Measurements from ENCODE around the gene MAOA.
A peak's percentile ranks its signal among the peaks of the same experiment; 100 is the strongest.
"Not testable (repeated sequence)": the region's sequence is repeated elsewhere in the genome, so short reads cannot be mapped to it uniquely, and the experiment has no call there.

The MAOA gene

DNA sequence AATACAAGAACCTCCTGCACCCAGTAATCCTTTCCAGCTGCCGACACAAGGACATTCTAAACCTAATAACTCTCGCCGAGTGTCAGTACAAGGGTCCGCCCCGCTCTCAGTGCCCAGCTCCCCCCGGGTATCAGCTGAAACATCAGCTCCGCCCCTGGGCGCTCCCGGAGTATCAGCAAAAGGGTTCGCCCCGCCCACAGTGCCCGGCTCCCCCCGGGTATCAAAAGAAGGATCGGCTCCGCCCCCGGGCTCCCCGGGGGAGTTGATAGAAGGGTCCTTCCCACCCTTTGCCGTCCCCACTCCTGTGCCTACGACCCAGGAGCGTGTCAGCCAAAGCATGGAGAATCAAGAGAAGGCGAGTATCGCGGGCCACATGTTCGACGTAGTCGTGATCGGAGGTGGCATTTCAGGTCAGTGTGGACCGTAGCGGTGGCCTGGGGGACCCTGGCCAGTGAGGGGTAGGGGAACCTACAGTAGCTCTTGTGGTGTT lies at the start of gene MAOA:
TSS of gene MAOA (plus strand) at position 295 of the 490 bp plus-strand sequence. CDS start at position 338, 43 bp downstream.
- no peak for DNase-seq (ENCODE audit: low read depth)

DNA sequence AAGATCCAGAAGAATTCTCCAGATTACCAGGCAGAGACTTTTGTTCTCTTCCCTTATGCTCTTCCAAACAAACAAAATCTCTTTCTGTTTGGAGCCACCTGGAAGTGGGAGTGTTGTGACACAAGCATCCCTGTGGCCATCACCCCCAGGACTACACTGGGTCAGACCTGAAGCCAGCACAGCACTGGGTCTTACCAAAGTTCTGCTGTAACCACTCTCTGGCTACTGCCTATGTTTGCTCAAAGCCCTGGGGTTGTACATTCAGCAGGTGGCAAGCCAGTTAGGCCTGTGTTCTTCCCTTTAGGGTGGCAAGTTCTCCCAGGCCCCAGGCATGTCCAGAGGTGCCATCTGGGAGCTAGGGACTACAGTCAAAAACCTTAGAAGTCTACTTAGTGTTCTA lies 43.7 kb upstream of the MAOA start:
- DNase-seq (ENCODE audit: low read depth): no peak

DNA sequence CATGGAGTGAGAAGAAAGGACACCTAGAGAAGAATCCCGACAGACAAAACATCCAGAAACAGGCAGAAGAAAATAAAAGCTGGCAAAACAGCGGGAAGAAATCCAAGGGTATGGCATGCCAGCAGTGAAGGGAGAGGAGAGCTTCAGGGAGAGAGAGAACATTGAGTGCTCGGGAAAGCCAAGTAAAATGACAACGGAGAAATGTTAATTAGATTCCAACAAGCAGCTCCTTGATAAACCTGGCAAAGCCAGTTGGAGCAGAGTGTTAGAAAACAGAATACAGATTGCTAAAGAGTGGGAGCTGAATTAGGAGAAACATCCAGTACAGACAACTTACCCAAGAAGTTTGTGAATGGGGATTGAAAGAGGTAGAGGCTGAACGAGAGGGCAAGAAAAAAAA lies 40.4 kb upstream of the MAOA start:
- no peak for DNase-seq (ENCODE audit: low read depth)

DNA sequence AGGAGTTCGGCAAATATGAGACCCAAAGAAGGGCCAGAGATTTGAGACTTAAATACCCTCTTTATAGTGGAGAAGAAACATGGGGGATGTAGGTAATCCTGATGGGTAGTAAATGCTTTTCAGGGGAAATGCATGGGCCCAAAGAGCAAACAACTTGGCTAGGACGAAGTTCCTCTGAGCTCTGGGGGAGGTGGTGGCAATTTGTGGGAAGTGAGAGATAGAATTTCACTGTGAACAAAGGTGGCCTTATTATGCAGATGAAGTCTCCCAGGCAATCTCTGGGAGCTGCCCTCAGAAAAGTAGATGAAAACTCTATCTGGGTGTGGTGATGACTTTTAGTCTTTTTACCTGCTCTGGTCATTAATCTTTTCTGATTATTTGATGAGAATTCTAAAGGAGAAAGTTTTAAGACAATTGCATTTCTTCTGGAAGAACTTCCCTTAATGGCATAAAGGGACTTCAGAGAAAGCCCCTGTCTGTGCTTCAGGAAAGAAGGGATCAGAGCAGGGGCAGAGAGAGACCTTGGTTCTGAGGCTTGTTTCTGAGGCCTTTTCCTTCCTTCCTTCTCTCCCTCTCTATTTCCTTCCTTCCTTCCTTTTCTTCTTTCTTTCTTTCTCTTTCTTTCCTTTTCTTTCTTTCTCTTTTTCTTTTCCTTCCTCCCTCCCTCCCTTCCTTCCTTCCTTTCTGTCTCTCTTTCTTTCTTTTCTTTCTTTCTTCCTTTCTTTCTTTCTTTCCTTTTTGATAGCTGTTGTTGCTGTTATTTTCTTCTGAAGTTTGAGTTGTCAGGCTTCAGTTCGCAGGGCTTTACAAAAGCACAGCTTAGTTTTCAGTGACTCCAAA lies 37.5 kb upstream of the MAOA start:
- no peak for DNase-seq (ENCODE audit: low read depth)

DNA sequence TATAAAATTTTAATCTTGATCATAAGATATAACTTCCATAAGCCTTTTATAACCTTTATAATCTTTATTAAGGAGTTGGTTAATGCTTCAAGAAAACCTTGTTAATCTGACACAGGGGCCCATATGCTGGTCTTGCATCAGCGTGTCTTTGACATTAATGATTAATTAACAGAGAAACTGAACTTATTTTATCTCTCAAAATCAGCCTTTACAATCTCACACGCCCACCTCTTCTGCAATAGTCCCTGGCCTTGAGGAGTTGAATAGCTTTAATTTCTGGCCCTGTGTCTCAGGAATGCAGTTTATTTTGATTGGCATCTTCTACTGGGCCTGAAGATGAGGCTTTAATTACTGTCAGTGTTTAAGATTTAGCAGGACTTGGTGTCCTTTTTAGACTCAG lies 36.2 kb upstream of the MAOA start:
- not testable (repeated sequence) for DNase-seq (ENCODE audit: low read depth)

DNA sequence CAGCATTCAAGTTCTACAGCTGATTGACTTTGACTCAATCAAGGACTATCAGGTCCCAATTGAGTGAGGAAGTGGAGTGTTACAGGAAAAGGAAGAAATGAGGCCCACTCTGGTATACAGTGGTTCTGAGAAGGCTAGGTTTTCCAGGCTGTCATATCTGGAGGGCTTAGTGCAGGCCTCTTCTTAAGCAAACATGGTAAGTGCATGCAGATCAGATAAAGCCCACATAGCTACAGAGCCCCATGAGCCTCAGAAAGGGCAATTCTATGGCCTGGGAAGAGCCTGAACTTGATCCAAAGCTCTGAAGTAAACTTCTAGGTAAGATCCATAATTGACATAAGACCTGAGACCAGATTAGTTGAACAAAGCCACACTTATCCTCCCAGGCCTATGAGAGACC lies 29.0 kb upstream of the MAOA start:
- DNase-seq (ENCODE audit: low read depth): no peak

DNA sequence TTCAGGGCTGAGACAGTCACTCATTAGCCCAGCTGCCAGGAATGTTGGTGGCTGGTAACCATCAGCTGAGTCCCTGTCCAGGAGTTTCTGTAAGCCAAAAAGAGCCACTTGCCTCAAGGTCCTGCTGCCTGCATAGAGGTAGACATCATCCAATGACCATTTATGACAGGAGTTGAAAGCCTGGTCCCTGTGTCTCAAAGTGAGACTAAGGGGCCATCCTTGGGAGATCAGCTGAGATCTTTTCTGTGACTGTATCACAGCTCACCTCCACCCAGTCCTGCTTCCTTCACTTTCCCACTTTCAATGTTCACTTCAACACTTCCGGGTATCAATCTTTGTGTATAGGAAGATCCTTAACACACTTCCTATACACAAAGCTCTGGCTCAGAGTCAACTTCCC lies 28.4 kb upstream of the MAOA start:
- DNase-seq (ENCODE audit: low read depth): no peak

DNA sequence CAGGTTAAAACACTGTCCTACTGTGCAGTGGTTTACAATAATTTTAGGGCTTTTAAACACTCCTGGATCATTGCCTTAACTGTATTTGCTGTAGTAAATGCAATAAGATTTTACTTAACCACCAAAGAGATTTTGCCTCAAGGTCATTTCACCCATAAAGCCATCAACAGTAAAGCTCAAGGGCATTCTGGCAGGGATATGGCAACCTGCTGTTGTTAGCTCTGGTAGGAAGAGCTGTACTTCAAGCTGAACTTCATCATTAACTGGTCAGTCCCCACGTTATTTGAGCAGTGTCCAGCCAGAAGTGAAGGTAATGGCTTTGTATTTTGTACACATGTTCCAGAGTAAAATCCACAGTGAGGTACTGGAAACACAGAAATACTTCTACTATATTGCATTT lies 26.9 kb upstream of the MAOA start:
- DNase-seq (ENCODE audit: low read depth): no peak

DNA sequence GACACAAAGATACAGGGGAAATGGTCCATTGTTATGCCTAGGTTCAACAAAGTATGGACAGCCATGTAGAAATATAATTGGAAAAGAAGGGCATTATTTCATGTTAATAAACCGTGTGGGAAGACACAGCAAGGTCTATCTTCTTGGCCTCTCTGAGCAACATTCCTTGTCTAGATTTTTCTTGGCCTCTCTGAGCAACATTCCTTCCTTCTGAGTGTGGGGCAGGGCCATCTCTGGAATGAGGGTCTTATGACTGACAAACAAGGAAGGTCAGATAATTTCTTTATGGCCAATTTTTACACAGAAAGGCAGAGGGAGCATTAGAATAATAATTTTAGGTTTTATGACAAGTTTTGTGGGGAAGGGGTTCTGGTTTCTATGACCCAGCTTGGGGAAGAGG lies 24.3 kb upstream of the MAOA start:
- no peak for DNase-seq (ENCODE audit: low read depth)

DNA sequence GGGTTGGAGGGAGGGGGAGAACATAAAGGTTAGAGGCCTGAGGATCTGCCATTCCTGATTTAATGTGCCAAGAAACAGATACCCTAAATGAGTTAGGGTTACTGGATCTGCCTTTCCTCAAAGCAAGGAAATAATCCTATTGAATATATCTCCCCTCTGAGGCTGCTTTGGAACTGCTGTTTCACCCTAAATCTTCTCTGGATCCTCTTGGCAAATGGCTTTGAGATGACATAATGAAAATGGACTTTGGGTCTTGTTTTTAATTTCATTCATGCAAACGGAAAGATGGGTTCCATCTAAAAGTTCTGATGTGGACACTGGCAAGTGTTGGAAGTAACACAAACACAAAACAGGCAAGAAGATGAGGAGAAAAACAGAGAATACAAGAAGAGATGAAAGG lies 23.0 kb upstream of the MAOA start:
- no peak for DNase-seq (ENCODE audit: low read depth)

DNA sequence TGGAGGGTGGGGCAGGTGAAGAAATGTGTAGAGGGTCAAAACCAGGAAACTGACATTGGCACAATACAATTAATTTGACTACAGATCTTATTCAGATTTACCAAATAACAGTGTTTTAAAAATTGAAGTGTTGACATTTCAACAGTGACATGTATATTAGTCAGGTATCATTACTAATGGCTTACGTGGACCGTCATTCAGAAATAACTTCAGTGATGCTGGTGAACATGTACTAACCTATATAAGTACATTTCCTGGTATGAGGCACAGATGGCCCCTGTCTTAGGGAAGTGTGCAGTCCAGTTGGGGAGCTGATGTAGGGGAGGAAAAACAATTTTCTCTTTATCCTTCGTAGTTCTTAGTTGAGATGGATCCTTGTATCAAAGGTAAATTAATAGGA lies 22.3 kb upstream of the MAOA start:
- DNase-seq (ENCODE audit: low read depth): no peak

DNA sequence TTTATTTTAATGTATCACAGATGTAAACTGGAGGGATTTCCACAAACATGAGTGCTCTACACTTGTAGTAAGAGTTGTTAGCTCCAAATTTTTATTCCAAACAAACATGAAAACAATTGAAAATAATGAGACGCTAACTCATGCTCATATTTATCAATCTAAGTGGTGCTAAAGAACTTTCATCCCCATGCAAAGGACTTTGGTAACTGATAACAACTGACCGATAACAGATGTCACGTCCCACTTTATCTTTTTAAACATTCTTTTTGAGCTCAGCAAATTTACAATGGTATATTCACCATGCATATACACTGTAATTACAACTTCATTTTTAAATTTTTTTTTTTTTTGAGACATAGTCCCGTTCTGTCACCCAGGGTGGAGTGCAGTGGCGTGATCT lies 15.6 kb upstream of the MAOA start:
- no peak for DNase-seq (ENCODE audit: low read depth)

DNA sequence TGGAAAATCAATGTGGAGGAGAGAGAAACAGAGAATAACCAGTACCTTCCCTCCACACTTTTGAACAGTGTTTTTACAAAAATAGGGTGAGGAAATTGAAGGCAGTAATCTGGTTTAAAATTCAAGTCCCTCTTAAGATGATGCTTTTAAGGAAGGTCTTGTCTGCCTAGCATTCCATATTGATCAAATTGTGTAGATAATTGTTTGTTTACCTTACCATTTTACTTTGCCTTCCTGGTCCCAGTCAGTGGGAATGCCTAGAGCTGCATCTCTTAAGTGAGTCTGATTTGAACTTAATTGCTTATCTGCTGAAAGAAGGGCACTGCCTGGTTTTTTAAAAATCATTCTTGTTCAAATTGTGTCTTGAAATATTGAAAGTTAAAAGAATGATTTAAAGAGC lies 14.4 kb upstream of the MAOA start:
- DNase-seq (ENCODE audit: low read depth): no peak

DNA sequence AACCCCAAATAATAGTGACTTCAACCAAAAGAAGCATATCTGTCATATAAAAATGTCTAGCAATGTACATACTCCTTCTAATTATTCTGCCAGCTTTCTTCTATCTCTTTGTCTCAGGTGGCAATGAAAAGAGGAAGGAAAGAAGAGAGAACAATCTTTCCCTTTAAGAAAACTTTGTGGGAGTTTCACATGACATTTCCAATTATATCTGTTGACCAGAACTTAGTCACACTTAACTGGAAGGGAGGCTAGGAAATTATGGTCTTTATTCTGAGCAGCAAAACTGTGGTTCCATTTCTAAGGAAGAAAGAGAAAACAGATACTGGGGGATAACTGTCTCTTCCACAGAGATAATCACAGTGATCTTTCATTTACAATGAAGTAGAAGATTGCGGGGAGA lies 12.9 kb upstream of the MAOA start:
- no peak for DNase-seq (ENCODE audit: low read depth)

DNA sequence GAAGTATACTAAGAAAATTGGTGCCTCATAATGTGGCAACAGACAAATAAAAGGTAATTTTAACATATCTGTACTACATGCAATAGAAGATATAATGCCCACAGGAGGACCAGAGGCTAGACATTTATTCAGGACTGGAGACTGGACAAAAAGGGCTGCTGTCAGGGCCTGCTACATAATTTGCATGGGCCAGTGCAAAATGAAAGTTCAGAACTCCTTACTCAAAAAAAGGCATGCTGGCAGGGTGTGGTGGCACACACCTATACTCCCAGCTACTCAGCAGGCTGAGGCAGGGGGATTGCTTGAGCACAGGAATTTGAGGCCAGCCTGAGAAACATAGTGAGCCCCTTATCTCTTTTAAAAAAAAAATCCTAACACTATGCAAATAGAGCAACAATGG lies 12.4 kb upstream of the MAOA start:
- DNase-seq (ENCODE audit: low read depth): no peak

DNA sequence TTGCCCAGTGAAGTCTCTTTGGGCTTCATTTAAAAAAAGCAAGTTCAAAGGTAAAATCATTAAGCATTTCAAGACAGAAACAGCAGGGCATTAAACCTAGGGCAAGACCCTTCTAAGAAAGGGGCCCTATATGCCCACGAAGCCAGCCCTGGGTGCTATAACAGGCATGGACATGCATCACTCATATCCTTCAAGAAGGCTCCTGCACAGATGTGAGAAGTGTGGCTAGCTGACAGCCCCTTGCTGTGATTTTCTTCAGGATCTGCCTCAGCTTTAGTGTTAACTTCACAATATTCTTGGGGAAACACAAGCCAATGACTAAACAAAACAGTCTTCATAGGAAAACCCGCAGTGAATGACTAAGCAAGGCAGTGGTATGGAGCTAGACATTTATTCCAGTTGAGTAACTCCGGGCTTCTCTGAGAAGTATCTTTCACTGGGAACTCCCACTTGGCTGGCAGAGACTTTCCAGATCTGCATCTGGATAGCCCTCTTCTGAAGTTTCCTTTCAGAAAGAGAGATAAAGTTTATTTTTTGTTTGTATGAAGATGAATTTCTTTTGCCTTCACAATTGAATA lies 11.9 kb upstream of the MAOA start:
- DNase-seq (ENCODE audit: low read depth): no peak

DNA sequence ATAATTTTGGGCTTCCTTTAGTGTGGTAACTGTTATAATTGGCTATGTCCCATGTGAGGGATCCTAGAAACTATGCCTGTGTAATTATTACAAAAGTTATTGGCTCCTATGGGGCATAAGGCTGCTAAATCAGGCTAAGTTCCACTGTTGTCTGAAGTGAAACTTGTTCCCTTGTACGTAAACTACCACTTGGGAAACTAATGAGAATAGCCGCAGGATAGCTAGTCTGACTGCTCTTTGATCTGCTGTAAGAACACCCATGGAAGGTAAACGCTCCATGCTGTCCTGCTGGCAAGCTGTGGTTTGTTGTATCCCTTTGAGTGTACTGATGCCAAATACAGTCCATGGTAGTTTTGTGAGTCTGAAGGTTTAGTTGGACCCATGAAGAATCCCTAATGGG lies 9.3 kb upstream of the MAOA start:
- no peak for DNase-seq (ENCODE audit: low read depth)

DNA sequence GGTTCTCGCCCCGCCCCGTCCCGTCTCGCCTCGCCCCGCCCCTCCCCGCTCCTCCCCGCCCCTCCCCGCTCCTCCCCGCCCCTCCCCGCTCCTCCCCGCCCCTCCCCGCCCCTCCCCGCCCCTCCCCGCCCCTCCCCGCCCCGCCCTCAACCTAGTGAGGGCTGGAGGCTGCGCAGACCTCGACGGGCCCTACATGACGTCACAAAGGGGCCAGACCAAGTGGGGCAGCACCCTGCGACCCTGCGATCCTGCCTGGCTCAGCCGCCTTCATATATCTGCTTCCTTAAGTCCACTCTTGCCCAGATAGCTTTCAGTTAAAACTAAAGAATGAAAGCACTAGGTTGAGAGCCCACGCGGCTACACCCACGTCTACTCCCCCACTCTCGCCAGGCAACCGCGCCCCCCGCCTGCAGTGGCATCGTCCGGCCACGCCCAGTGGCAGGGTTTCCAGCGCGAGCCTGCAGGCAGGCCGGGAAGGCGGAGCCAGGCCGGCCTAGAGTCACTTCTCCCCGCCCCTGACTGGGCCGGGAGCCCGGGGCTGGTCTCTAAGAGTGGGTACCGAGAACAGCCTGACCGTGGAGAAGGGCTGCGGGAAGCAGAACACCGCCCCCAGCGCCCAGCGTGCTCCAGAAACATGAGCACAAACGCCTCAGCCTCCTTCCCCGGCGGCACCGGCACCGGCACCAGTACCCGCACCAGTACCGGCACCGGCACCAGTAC lies 1.5 kb upstream of the MAOA start:
- DNase-seq (ENCODE audit: low read depth): peak; percentile 66

DNA sequence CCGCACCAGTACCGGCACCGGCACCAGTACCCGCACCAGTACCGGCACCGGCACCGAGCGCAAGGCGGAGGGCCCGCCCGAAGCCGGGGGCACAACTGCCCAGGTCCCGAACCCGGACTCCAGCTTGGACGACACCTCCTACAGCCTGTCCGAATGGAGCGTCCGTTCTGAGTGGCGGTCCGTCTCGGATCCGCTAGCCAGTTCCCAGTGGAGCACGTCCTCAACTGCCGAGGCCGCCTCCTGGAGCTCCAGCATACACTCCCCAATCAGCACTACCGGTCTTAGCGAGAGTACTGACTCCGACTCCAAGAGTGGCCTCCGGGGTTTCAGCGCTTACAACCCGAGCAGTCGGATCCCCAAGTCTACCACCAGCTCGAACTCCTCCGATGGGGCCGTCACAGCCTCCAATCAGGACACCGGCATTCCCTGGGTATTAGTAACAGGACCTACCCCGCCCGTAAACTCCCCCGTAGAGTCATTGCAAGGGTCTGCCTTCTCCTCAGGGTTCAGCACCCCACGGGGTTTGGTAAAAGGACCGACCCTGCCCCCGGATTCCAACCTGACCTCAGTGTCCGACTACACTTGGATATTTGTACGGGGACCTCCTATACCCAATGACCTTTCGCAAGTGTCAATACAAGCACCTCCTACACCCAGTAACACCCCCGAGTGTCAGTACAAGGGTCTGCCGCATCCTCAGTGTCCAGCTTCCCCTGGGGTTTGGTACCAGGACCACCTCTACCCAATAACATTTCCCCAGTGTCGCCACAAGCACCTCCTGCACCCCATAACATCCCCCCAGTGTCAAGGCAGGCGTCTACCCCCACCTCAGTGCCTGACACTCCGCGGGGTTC lies 721 bp upstream of the MAOA start:
- no peak for DNase-seq (ENCODE audit: low read depth)

DNA sequence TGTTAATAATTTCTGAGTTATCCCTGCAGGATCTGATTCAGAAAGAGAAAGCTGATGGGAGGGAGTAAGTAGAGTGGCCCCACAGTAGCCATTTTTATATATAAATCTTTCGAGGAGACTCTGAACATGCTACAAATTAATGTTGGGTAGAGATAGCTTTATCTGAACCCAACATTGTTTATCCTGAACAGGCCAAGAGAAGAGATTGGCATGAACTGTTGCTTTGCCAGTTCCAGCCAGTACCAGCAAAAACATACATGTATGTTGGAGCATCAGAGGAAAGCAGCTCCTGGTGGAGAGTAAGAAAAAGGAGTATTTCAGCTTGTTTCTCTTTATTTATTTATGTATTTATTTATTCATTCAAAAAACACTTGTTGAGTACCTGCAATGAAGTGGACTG lies 1.6 kb downstream of the MAOA start:
- no peak for DNase-seq (ENCODE audit: low read depth)

DNA sequence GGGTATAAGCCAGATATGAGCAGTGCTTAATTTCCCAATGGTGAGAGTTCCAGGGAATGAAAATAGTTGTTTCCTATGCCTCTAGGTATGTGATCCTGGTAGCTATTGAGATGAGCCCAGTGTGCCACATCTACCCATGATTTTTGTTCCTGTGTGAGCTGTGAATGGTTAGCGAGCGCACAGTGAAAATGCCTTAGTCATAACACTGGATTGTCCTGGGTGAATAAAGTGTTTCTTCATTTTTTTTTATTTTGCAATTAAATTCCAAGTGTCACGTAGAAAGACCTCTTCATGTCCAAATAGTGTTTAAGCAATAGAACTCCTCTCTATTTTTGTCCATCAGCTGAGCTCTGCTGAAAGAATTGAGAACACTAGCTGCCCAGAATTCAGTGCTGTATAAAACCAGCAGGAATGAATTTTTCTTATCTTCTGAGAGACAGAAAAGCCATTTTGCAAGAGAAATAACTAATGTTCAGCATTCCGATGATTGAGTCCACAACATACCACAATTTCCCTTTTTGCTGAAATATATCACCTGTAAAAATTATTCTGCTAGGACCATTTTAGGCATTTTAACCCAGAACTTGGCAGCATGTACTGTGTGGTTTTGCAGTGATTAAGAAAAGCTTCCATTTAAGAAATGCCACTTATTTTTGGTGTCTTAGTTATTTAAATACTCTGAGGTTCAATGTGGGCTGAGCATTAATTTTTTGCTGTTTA lies 5.6 kb downstream of the MAOA start:
- DNase-seq (ENCODE audit: low read depth): no peak

DNA sequence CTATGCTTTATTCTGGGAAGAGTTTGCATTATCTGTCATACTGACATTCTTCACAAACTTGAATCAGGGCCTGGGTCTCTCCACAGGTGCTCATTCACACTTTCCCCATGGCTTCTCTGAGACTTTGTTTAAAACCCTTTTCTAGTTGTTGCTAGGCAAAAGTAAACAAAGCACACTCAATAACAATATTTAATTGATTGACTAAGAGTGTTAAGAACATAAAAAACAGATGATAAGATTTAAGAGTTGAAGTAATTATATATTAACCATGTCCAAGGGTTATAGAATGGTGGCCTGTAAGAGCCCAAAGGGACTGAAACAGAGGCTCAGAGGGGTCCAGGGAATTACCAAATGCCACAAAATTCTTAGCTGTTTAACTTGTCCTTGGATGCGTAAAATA lies 7.1 kb downstream of the MAOA start:
- no peak for DNase-seq (ENCODE audit: low read depth)

Data from activated gamma-delta T cell treated with anti-CD3 and anti-CD28 coated beads, Interleukin-2, amount 50 U/mL, for 16 hours (primary cell).